ENCODE measurements around the gene TBX6. TPM values are rescaled to one million over a fixed set of nuclear protein-coding genes. Genes with fewer than 3 reads are reported as not detected.
"Not testable (repeated sequence)": the region's sequence is repeated elsewhere in the genome, so short reads cannot be mapped to it uniquely, and the experiment has no call there.

The TBX6 gene
- total RNA-seq, 1 experiment from 2014 or later: 0.48 TPM

- DNase-seq (ENCODE audit: low read depth): peak; percentile 34
Observed at GRCh38 chr16:30065943-30066760, 25.6 kb downstream of the TBX6 start.

- peak; percentile 97 for DNase-seq (ENCODE audit: low read depth)
Observed at GRCh38 chr16:30065102-30065942, 26.4 kb downstream of the TBX6 start, which contains the start of gene ALDOA. Gene ALDOA, plus strand, starts transcription at chr16:30065760. Its CDS starts 1,138 bp downstream, at chr16:30066898.

- DNase-seq (ENCODE audit: low read depth): no peak
Observed at GRCh38 chr16:30064729-30065101, 27.0 kb downstream of the TBX6 start.

GRCh38 chr16:30063893-30064728 is 27.6 kb downstream of the TBX6 start:
- no peak for DNase-seq (ENCODE audit: low read depth)

- DNase-seq (ENCODE audit: low read depth): no peak
Observed at GRCh38 chr16:30063278-30063892, 28.3 kb downstream of the TBX6 start.

GRCh38 chr16:30060836-30061554 is 30.7 kb downstream of the TBX6 start:
- no peak for DNase-seq (ENCODE audit: low read depth)

- no peak for DNase-seq (ENCODE audit: low read depth)
Observed at GRCh38 chr16:30060346-30060745, 31.4 kb downstream of the TBX6 start.

GRCh38 chr16:30054959-30055553 is 36.7 kb downstream of the TBX6 start:
- DNase-seq (ENCODE audit: low read depth): no peak

- DNase-seq (ENCODE audit: low read depth): no peak
Observed at GRCh38 chr16:30054451-30054850, 37.3 kb downstream of the TBX6 start.

- peak; percentile 88 for DNase-seq (ENCODE audit: low read depth)
Observed at GRCh38 chr16:30053376-30054015, 38.2 kb downstream of the TBX6 start.

- peak; percentile 92 for DNase-seq (ENCODE audit: low read depth)
Observed at GRCh38 chr16:30052671-30053372, 38.9 kb downstream of the TBX6 start.

GRCh38 chr16:30051518-30051917 is 40.2 kb downstream of the TBX6 start:
- peak; percentile 80 for DNase-seq (ENCODE audit: low read depth)

GRCh38 chr16:30049871-30050270 is 41.9 kb downstream of the TBX6 start:
- no peak for DNase-seq (ENCODE audit: low read depth)

- DNase-seq (ENCODE audit: low read depth): no peak
Observed at GRCh38 chr16:30046588-30046987, 45.1 kb downstream of the TBX6 start.

GRCh38 chr16:30046178-30046577 is 45.5 kb downstream of the TBX6 start:
- DNase-seq (ENCODE audit: low read depth): no peak

- peak; percentile 41 for DNase-seq (ENCODE audit: low read depth)
Observed at GRCh38 chr16:30041841-30042240, 49.9 kb downstream of the TBX6 start.

GRCh38 chr16:30040690-30041089 is 51.0 kb downstream of the TBX6 start:
- DNase-seq (ENCODE audit: low read depth): not testable (repeated sequence)

- DNase-seq (ENCODE audit: low read depth): no peak
Observed at GRCh38 chr16:30040221-30040620, 51.5 kb downstream of the TBX6 start.

All from RPMI7951 (cell line).